ENCODE data around the gene ZNF516.

Gene ZNF516

GRCh38 chr18:76412818-76413565 lies 82.0 kb downstream of the ZNF516 start:
- Histone ChIP-seq H3K27me3 (ENCODE audit: control insufficient read depth, insufficient read depth, low read length) (no peaks in the 10 kb centered on the region), H3K36me3 (ENCODE audit: control insufficient read depth, insufficient read depth, low read length) (no peaks in the 10 kb centered on the region), H3K9me3 (ENCODE audit: control insufficient read depth, insufficient read depth, low read length) (no peaks in the 10 kb centered on the region), H3K4me1 (ENCODE audit: control insufficient read depth, insufficient read depth, low read length) (peaks cover 2% of the 10 kb centered on the region), H3K4me3 (ENCODE audit: low read depth, low read length) (no peak overlapping the region), H3K9ac (ENCODE audit: low read depth, low read length) (no peak overlapping the region)

- Histone ChIP-seq H3K9me3 (ENCODE audit: control insufficient read depth, insufficient read depth, low read length) (no peaks in the 10 kb centered on the region), H3K4me1 (ENCODE audit: control insufficient read depth, insufficient read depth, low read length) (peaks cover 2% of the 10 kb centered on the region), H3K36me3 (ENCODE audit: control insufficient read depth, insufficient read depth, low read length) (no peaks in the 10 kb centered on the region), H3K4me3 (ENCODE audit: low read depth, low read length) (no peak overlapping the region), H3K9ac (ENCODE audit: low read depth, low read length) (no peak overlapping the region), H3K27me3 (ENCODE audit: control insufficient read depth, insufficient read depth, low read length) (no peaks in the 10 kb centered on the region)
These were observed 82.8 kb downstream of the ZNF516 start for GRCh38 chr18:76412010-76412817.

GRCh38 chr18:76410660-76411417 lies 84.2 kb downstream of the ZNF516 start:
- Histone ChIP-seq H3K9me3 (ENCODE audit: control insufficient read depth, insufficient read depth, low read length) (no peaks in the 10 kb centered on the region), H3K27me3 (ENCODE audit: control insufficient read depth, insufficient read depth, low read length) (no peaks in the 10 kb centered on the region), H3K4me1 (ENCODE audit: control insufficient read depth, insufficient read depth, low read length) (peaks cover 2% of the 10 kb centered on the region), H3K36me3 (ENCODE audit: control insufficient read depth, insufficient read depth, low read length) (no peaks in the 10 kb centered on the region), H3K9ac (ENCODE audit: low read depth, low read length) (no peak overlapping the region), H3K4me3 (ENCODE audit: low read depth, low read length) (no peak overlapping the region)

DNA sequence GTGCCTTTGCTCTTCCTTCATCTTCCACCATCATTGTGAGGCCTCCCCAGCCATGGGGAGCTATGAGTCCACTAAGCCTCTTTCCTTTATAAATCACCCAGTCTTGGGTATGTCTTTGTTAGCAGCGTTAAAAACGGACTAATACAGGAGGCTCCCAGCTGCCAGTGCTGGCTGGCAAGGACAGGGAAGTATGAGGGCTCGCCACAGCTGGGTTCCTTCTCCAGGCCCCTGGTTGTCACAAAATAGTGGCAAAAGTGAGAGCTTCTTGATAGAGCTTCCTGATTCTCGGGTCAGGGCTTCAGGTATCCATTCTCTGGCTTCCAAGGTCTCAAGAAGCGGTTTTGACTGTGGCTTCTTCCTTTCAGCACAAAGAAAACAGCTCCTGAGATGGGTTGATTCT lies 85.0 kb downstream of the ZNF516 start:
- H3K4me3 ChIP-seq (ENCODE audit: low read depth, low read length) = no peak overlapping the region
- no peaks in the 10 kb centered on the region for H3K27me3 ChIP-seq (ENCODE audit: control insufficient read depth, insufficient read depth, low read length)
- H3K9ac ChIP-seq (ENCODE audit: low read depth, low read length) = no peak overlapping the region
- peaks cover 2% of the 10 kb centered on the region for H3K4me1 ChIP-seq (ENCODE audit: control insufficient read depth, insufficient read depth, low read length)
- no peaks in the 10 kb centered on the region for H3K36me3 ChIP-seq (ENCODE audit: control insufficient read depth, insufficient read depth, low read length)
- no peaks in the 10 kb centered on the region for H3K9me3 ChIP-seq (ENCODE audit: control insufficient read depth, insufficient read depth, low read length)

GRCh38 chr18:76408480-76409067 lies 86.5 kb downstream of the ZNF516 start:
- Histone ChIP-seq H3K9me3 (ENCODE audit: control insufficient read depth, insufficient read depth, low read length) (no peaks in the 10 kb centered on the region), H3K9ac (ENCODE audit: low read depth, low read length) (no peak overlapping the region), H3K27me3 (ENCODE audit: control insufficient read depth, insufficient read depth, low read length) (no peaks in the 10 kb centered on the region), H3K4me1 (ENCODE audit: control insufficient read depth, insufficient read depth, low read length) (peaks cover 2% of the 10 kb centered on the region), H3K4me3 (ENCODE audit: low read depth, low read length) (no peak overlapping the region), H3K36me3 (ENCODE audit: control insufficient read depth, insufficient read depth, low read length) (no peaks in the 10 kb centered on the region)

DNA sequence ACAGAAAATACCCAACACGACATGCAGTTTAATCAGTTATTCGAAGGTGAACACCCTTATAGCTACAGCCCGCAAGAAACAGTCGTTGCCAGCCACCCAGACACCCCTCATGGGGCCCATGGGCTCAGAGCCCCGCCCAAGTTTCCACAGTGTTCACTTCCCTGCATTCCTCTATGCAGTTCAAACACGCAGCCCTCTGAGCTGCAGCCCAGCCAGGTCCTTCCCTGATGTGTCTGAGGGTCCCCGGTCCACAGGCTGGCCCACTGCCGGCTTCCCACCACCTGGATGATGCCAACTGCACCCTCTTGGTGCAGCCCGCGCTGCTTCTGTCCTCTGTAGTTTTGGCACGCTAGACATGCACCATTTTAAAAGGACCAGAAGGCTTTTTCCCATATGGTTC lies 87.4 kb downstream of the ZNF516 start:
- Histone ChIP-seq H3K4me1 (ENCODE audit: control insufficient read depth, insufficient read depth, low read length) (peaks cover 2% of the 10 kb centered on the region), H3K4me3 (ENCODE audit: low read depth, low read length) (no peak overlapping the region), H3K36me3 (ENCODE audit: control insufficient read depth, insufficient read depth, low read length) (no peaks in the 10 kb centered on the region), H3K9me3 (ENCODE audit: control insufficient read depth, insufficient read depth, low read length) (no peaks in the 10 kb centered on the region), H3K9ac (ENCODE audit: low read depth, low read length) (no peak overlapping the region), H3K27me3 (ENCODE audit: control insufficient read depth, insufficient read depth, low read length) (no peaks in the 10 kb centered on the region)

GRCh38 chr18:76406791-76407190 lies 88.3 kb downstream of the ZNF516 start:
- H3K9ac ChIP-seq (ENCODE audit: low read depth, low read length) = no peak overlapping the region
- no peaks in the 10 kb centered on the region for H3K27me3 ChIP-seq (ENCODE audit: control insufficient read depth, insufficient read depth, low read length)
- H3K4me1 ChIP-seq (ENCODE audit: control insufficient read depth, insufficient read depth, low read length) = no peaks in the 10 kb centered on the region
- no peak overlapping the region for H3K4me3 ChIP-seq (ENCODE audit: low read depth, low read length)
- H3K9me3 ChIP-seq (ENCODE audit: control insufficient read depth, insufficient read depth, low read length) = no peaks in the 10 kb centered on the region
- no peaks in the 10 kb centered on the region for H3K36me3 ChIP-seq (ENCODE audit: control insufficient read depth, insufficient read depth, low read length)

GRCh38 chr18:76405681-76406356 lies 89.2 kb downstream of the ZNF516 start:
- H3K27me3 ChIP-seq (ENCODE audit: control insufficient read depth, insufficient read depth, low read length) = no peaks in the 10 kb centered on the region
- no peaks in the 10 kb centered on the region for H3K9me3 ChIP-seq (ENCODE audit: control insufficient read depth, insufficient read depth, low read length)
- H3K36me3 ChIP-seq (ENCODE audit: control insufficient read depth, insufficient read depth, low read length) = no peaks in the 10 kb centered on the region

GRCh38 chr18:76405280-76405679 lies 89.8 kb downstream of the ZNF516 start:
- Histone ChIP-seq H3K9ac (ENCODE audit: low read depth, low read length) (no peak overlapping the region), H3K9me3 (ENCODE audit: control insufficient read depth, insufficient read depth, low read length) (no peaks in the 10 kb centered on the region), H3K36me3 (ENCODE audit: control insufficient read depth, insufficient read depth, low read length) (no peaks in the 10 kb centered on the region), H3K4me3 (ENCODE audit: low read depth, low read length) (no peak overlapping the region), H3K27me3 (ENCODE audit: control insufficient read depth, insufficient read depth, low read length) (no peaks in the 10 kb centered on the region), H3K4me1 (ENCODE audit: control insufficient read depth, insufficient read depth, low read length) (no peaks in the 10 kb centered on the region)

More at GRCh38 chr18:76405681-76406356, 89.2 kb downstream of the ZNF516 start:
- no peak overlapping the region for H3K9ac ChIP-seq (ENCODE audit: low read depth, low read length)
- H3K4me3 ChIP-seq (ENCODE audit: low read depth, low read length) = no peak overlapping the region
- H3K4me1 ChIP-seq (ENCODE audit: control insufficient read depth, insufficient read depth, low read length) = no peaks in the 10 kb centered on the region

GRCh38 chr18:76404345-76404831 lies 90.7 kb downstream of the ZNF516 start:
- Histone ChIP-seq H3K27me3 (ENCODE audit: control insufficient read depth, insufficient read depth, low read length) (no peaks in the 10 kb centered on the region), H3K4me1 (ENCODE audit: control insufficient read depth, insufficient read depth, low read length) (no peaks in the 10 kb centered on the region)

More at GRCh38 chr18:76404345-76404831, 90.7 kb downstream of the ZNF516 start:
- H3K9ac ChIP-seq (ENCODE audit: low read depth, low read length) = no peak overlapping the region
- no peak overlapping the region for H3K4me3 ChIP-seq (ENCODE audit: low read depth, low read length)
- H3K9me3 ChIP-seq (ENCODE audit: control insufficient read depth, insufficient read depth, low read length) = no peaks in the 10 kb centered on the region
- no peaks in the 10 kb centered on the region for H3K36me3 ChIP-seq (ENCODE audit: control insufficient read depth, insufficient read depth, low read length)

Measured in iPS-15b (cell line).